GM10847 (cell line): ENCODE results near the gene UBE2D3.

Experiments
- POLR2A ChIP-seq: IDR thresholded peaks from 2 replicates; pipeline ENCODE4 v1.6.1; 2011; ENCODE audit not compliant: insufficient read length; ENCODE audit errors: extremely low read depth

UBE2D3 gene

DNA sequence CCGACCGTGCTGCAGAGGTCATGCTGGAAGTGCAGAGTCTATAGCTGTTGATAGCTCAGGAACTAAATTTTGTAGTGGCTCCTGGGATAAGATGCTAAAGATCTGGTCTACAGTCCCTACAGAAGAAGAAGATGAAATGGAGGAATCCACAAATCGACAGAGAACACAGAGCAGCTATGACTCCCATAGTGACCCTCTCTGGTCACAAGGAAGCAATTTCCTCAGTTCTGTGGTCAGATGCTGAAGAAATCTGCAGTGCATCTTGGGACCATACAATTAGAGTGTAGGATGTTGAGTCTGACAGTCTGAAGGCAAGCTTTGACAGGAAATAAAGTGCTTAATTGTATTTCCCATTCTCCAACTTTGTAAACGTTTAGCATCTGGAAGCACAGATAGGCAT lies 75.4 kb downstream of the UBE2D3 start:
- TF ChIP-seq POLR2A: no peak
